ENCODE data around the gene SPAG8. TPM values are rescaled to one million over a fixed set of nuclear protein-coding genes. Genes with fewer than 3 reads are reported as not detected.

SPAG8 gene
- total and polyA plus RNA-seq, 2 experiments from 2014 or later = 0.97 to 1.2 TPM

DNA sequence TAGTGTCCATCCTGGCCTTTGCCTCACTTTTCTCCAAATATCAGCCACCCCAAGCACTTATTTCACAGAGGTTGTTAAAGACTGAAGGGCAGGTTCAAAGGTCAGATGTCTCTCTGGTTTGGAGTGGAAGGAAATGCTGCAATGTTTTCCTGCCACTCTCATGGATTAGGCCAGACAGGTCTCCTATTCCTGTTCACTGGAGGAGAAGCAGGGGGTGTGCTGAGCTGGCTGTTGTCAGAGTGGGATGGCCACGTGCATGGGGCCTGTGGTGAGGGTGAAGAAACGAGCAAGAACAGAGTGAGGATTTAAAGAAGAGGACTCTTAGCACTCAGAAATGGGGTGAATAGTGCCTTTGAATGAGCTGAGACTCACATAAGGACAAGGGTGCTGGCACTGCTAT, 23.7 kb upstream of the SPAG8 start:
- DNase-seq = no peak

GRCh38 chr9:35835216-35835632, 23.2 kb upstream of the SPAG8 start:
- 88 to 94% methylated on average over 3 of the region's 3 CpGs for WGBS, 2 experiments (ENCODE audit: low coverage in 1 of 2, low lambda C conversion rate in 2 of 2, missing lambda C conversion rate in 2 of 2)
- H3K27me3 ChIP-seq (replicated peaks; ENCODE audit: insufficient read depth) = no peaks in the 10 kb centered on the region
- H3K4me1 ChIP-seq (ENCODE audit: insufficient read depth) = no peaks in the 10 kb centered on the region; the same call in 1 of the 2 replicates
- no peak overlapping the region for H3K4me3 ChIP-seq
- H3K9me3 ChIP-seq (ENCODE audit: low read depth) = no peaks in the 10 kb centered on the region
- DNase-seq = peak; percentile 31
- H3K4me2 ChIP-seq (ENCODE audit: unreplicated experiment) = no peak overlapping the region
- H3K36me3 ChIP-seq (ENCODE audit: low read depth) = no peaks in the 10 kb centered on the region
- no peaks in the 10 kb centered on the region for H3K9me2 ChIP-seq (ENCODE audit: insufficient read depth)
- H3K27ac ChIP-seq = no peak overlapping the region
- no peak for TF ChIP-seq EZH2 (IDR thresholded peaks at IDR 0.05; ENCODE audit: insufficient read depth, poor library complexity, severe bottlenecking)
- TF ChIP-seq EZH2phosphoT487 (IDR thresholded peaks at IDR 0.05; ENCODE audit: insufficient read depth, low read depth) = no peak
- no peak overlapping the region for H3K9ac ChIP-seq
- H2AFZ ChIP-seq = no peak overlapping the region
- H4K20me1 ChIP-seq (ENCODE audit: insufficient read depth) = no peaks in the 10 kb centered on the region
- H3F3A ChIP-seq (ENCODE audit: insufficient read depth) = no peaks in the 10 kb centered on the region
- H3K79me2 ChIP-seq (ENCODE audit: insufficient read depth) = peaks cover 8% of the 10 kb centered on the region; the same call in 1 of the 2 replicates
- in situ Hi-C loops (cut with MboI) = no loop called here

More for the DNA sequence above, 23.7 kb upstream of the SPAG8 start:
- H3K9ac ChIP-seq = no peak overlapping the region
- no peaks in the 10 kb centered on the region for H3K9me3 ChIP-seq (ENCODE audit: low read depth)
- no peaks in the 10 kb centered on the region for H3K27me3 ChIP-seq (replicated peaks; ENCODE audit: insufficient read depth)
- TF ChIP-seq EZH2 (IDR thresholded peaks at IDR 0.05; ENCODE audit: insufficient read depth, poor library complexity, severe bottlenecking) (no peak), EZH2phosphoT487 (IDR thresholded peaks at IDR 0.05; ENCODE audit: insufficient read depth, low read depth) (no peak)
- in situ Hi-C loops (cut with MboI) = no loop called here
- H3K4me3 ChIP-seq = no peak overlapping the region
- H3K4me2 ChIP-seq (ENCODE audit: unreplicated experiment) = no peak overlapping the region
- 76 to 78% methylated on average over 2 of the region's 2 CpGs for WGBS, 2 experiments (ENCODE audit: low coverage in 1 of 2, low lambda C conversion rate in 2 of 2, missing lambda C conversion rate in 2 of 2)
- H2AFZ ChIP-seq = no peak overlapping the region
- H3K36me3 ChIP-seq (ENCODE audit: low read depth) = no peaks in the 10 kb centered on the region
- H3K9me2 ChIP-seq (ENCODE audit: insufficient read depth) = no peaks in the 10 kb centered on the region
- H3K27ac ChIP-seq = no peak overlapping the region
- H4K20me1 ChIP-seq (ENCODE audit: insufficient read depth) = no peaks in the 10 kb centered on the region
- no peaks in the 10 kb centered on the region for H3K4me1 ChIP-seq (ENCODE audit: insufficient read depth)
- no peaks in the 10 kb centered on the region for H3F3A ChIP-seq (ENCODE audit: insufficient read depth)
- H3K79me2 ChIP-seq (ENCODE audit: insufficient read depth) = peaks cover 2% of the 10 kb centered on the region; the same call in 1 of the 2 replicates

DNA sequence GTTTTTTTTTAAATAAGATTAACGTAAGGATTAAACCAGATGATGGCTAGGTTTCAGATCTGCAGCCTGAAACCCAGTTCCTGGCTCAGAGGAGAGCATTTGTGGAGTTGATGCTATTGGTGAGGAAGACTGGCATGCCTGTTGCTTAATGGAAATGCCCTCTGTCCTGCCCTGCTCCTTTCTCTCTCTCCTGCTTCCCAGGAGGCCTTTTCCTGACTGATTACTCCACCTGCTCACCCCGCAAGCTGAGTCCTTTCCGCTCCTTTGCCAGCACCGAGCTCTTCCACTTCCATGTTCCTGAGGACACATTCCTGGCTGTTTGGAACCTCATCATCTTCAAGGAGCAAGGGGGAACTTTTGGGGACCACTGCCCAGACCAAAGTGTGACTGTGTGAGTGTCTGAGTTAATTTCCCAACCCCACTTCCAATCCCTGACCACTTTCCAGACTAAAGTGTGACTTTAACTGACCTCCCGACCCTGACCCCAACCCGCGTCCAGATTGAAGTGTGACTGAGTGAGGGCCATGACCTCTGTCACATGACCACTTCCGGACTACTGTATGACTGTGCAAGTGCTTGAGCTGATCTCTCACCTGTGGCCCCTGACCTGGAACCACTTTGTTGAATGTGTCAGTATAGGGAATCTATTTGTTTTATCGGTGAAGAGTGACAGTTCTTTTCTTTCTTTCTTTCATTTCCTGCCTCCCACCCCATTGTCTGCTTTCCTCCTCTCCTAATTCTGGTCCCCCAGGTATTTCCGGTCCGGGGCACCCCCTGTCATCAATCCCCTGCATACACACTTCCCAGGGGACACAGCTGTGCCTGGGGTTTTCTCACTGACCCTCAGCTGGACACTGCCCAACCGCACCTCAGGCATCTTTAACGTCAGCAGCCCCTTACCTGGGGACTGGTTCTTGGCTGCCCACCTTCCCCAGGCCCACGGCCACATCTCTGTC, 22.5 kb upstream of the SPAG8 start:
- H3K36me3 ChIP-seq (ENCODE audit: low read depth) = no peaks in the 10 kb centered on the region

GRCh38 chr9:35832814-35833213, 20.8 kb upstream of the SPAG8 start:
- Histone ChIP-seq H3K4me3 (no peak overlapping the region), H3K36me3 (ENCODE audit: low read depth) (no peaks in the 10 kb centered on the region), H3K9me3 (ENCODE audit: low read depth) (no peaks in the 10 kb centered on the region), H3K9me2 (ENCODE audit: insufficient read depth) (no peaks in the 10 kb centered on the region), H3F3A (ENCODE audit: insufficient read depth) (no peaks in the 10 kb centered on the region), H4K20me1 (ENCODE audit: insufficient read depth) (no peaks in the 10 kb centered on the region), H3K79me2 (ENCODE audit: insufficient read depth) (peaks cover 10% of the 10 kb centered on the region; the same call in 1 of the 2 replicates), H3K4me2 (ENCODE audit: unreplicated experiment) (no peak overlapping the region), H3K27ac (no peak overlapping the region), H3K27me3 (replicated peaks; ENCODE audit: insufficient read depth) (no peaks in the 10 kb centered on the region), H3K9ac (no peak overlapping the region), H3K4me1 (ENCODE audit: insufficient read depth) (peaks cover 10% of the 10 kb centered on the region), H2AFZ (no peak overlapping the region)
- DNase-seq = no peak
- TF ChIP-seq EZH2phosphoT487 (IDR thresholded peaks at IDR 0.05; ENCODE audit: insufficient read depth, low read depth) (no peak), EZH2 (IDR thresholded peaks at IDR 0.05; ENCODE audit: insufficient read depth, poor library complexity, severe bottlenecking) (no peak)
- 76 to 78% methylated on average over 5 of the region's 5 CpGs for WGBS, 2 experiments (ENCODE audit: low coverage in 1 of 2, low lambda C conversion rate in 2 of 2, missing lambda C conversion rate in 2 of 2)
- in situ Hi-C loops (cut with MboI) = no loop called here

More for the DNA sequence above, 22.5 kb upstream of the SPAG8 start:
- Histone ChIP-seq H3K27ac (no peak overlapping the region), H3K4me3 (no peak overlapping the region), H3K9me2 (ENCODE audit: insufficient read depth) (no peaks in the 10 kb centered on the region), H3K9me3 (ENCODE audit: low read depth) (no peaks in the 10 kb centered on the region), H4K20me1 (ENCODE audit: insufficient read depth) (no peaks in the 10 kb centered on the region), H2AFZ (no peak overlapping the region), H3K4me2 (ENCODE audit: unreplicated experiment) (no peak overlapping the region), H3K9ac (no peak overlapping the region), H3K27me3 (replicated peaks; ENCODE audit: insufficient read depth) (no peaks in the 10 kb centered on the region), H3K79me2 (ENCODE audit: insufficient read depth) (peaks cover 10% of the 10 kb centered on the region; the same call in 1 of the 2 replicates), H3K4me1 (ENCODE audit: insufficient read depth) (peaks cover 6% of the 10 kb centered on the region), H3F3A (ENCODE audit: insufficient read depth) (no peaks in the 10 kb centered on the region)
- in situ Hi-C loops (cut with MboI) = no loop called here
- 82 to 87% methylated on average over 14 of the region's 14 CpGs for WGBS, 2 experiments (ENCODE audit: low coverage in 1 of 2, low lambda C conversion rate in 2 of 2, missing lambda C conversion rate in 2 of 2)
- TF ChIP-seq EZH2 (IDR thresholded peaks at IDR 0.05; ENCODE audit: insufficient read depth, poor library complexity, severe bottlenecking) = no peak
- TF ChIP-seq EZH2phosphoT487 (IDR thresholded peaks at IDR 0.05; ENCODE audit: insufficient read depth, low read depth) = no peak
- DNase-seq = no peak
